IMR-90 (cell line): ENCODE results near the gene RERE. TPM values are rescaled to one million over a fixed set of nuclear protein-coding genes. Genes with fewer than 3 reads are reported as not detected.

ENCODE experiments used
- ATAC-seq: fragments of 200-7000 bp; cut with Tn5 transposase; 2 replicates; pipeline ENCODE4 v1.9.1; 2020; ENCODE audit warnings: low read depth, mild to moderate bottlenecking, moderate library complexity
- BruUV-seq: library from RNA; stranded (reverse); fragments of 400-500 nt; replicated peaks from 2 replicates; lab custom pipeline; 2021; lab: Mats Ljungman, UMichigan
- CTCF ChIA-PET: fragments of 300-600 bp; formaldehyde crosslinking; extraction: SDS; loops from one replicate; lab custom pipeline; 2021; ENCODE audit warnings: antibody characterized with exemption; lab: Yijun Ruan, JAX
- POLR2A ChIA-PET: fragments of 300-600 bp; sonication (Branson Sonifier 250); formaldehyde crosslinking; loops from one replicate; lab custom pipeline; 2022; ENCODE audit warnings: antibody characterized with exemption; ENCODE audit not compliant: unreplicated experiment; lab: Charles Lee
- DNase-seq: peaks from one replicate; pipeline ENCODE4 v3.0.0; 2013
- H2AFZ ChIP-seq: replicated peaks from 2 replicates; pipeline ENCODE3; 2013; ENCODE audit warnings: low read length, mild to moderate bottlenecking; ENCODE audit not compliant: poor library complexity
- H2AK5ac ChIP-seq: 2 replicates; pipeline ENCODE4 v1.6.1; 2013; ENCODE audit warnings: low read depth, low read length, inconsistent platforms
- H2AK9ac ChIP-seq: replicated peaks from 2 replicates; pipeline ENCODE3; 2013; ENCODE audit warnings: mild to moderate bottlenecking, low read depth, low read length, moderate library complexity; ENCODE audit not compliant: poor library complexity
- H2BK120ac ChIP-seq: 2 replicates; pipeline ENCODE4 v1.6.1; 2013; ENCODE audit warnings: low read depth, low read length, inconsistent platforms
- H2BK15ac ChIP-seq: 3 replicates; pipeline ENCODE4 v1.6.1; 2013; ENCODE audit warnings: low read depth, low read length, inconsistent platforms
- H2BK20ac ChIP-seq: 2 replicates; pipeline ENCODE4 v1.6.1; 2013; ENCODE audit warnings: low read depth, mild to moderate bottlenecking, inconsistent platforms, low read length, moderate library complexity
- H2BK5ac ChIP-seq: 2 replicates; pipeline ENCODE4 v1.6.1; 2013; ENCODE audit warnings: mild to moderate bottlenecking, low read depth, low read length, inconsistent platforms; ENCODE audit not compliant: poor library complexity, severe bottlenecking
- H3K14ac ChIP-seq: replicated peaks from 2 replicates; pipeline ENCODE4 v1.6.1; 2013; ENCODE audit warnings: low read depth, low read length, inconsistent platforms
- H3K18ac ChIP-seq: 2 replicates; pipeline ENCODE4 v1.6.1; 2013; ENCODE audit warnings: low read depth, low read length, control low read depth
- H3K23ac ChIP-seq: 2 replicates; pipeline ENCODE4 v1.6.1; 2013; ENCODE audit warnings: low read depth, low read length, inconsistent platforms
- H3K27ac ChIP-seq: 2 replicates; pipeline ENCODE4 v1.5.1; 2013; ENCODE audit warnings: mild to moderate bottlenecking, control low read depth, low read length; ENCODE audit not compliant: insufficient read depth
- H3K27me3 ChIP-seq: 2 replicates; pipeline ENCODE4 v1.6.1; 2013; ENCODE audit warnings: low read length; ENCODE audit not compliant: control insufficient read depth, insufficient read depth
- H3K36me3 ChIP-seq: 2 replicates; pipeline ENCODE4 v1.6.1; 2013; ENCODE audit warnings: low read length, mixed read lengths; ENCODE audit not compliant: control insufficient read depth, insufficient read depth
- H3K4ac ChIP-seq: 2 replicates; pipeline ENCODE4 v1.6.1; 2013; ENCODE audit warnings: low read depth, low read length, inconsistent platforms
- H3K4me1 ChIP-seq: 2 replicates; pipeline ENCODE4 v1.6.1; 2013; ENCODE audit warnings: low read length, mixed read lengths; ENCODE audit not compliant: control insufficient read depth, insufficient read depth
- H3K4me2 ChIP-seq: 2 replicates; pipeline ENCODE4 v1.6.1; 2013; ENCODE audit warnings: low read depth, mild to moderate bottlenecking, control low read depth, low read length, moderate library complexity
- H3K4me3 ChIP-seq: 2 replicates; pipeline ENCODE4 v1.5.1; 2013; ENCODE audit warnings: low read depth, mild to moderate bottlenecking, control low read depth, low read length, moderate library complexity; ENCODE audit not compliant: insufficient read depth
- H3K56ac ChIP-seq: 2 replicates; pipeline ENCODE4 v1.6.1; 2013; ENCODE audit warnings: low read length, inconsistent platforms; ENCODE audit not compliant: insufficient read depth; ENCODE audit errors: extremely low read depth
- H3K79me1 ChIP-seq, 2 experiments: 2 replicates each; pipeline ENCODE4 v1.6.1; 2013; ENCODE audit warnings: low read length in 2 of 2, inconsistent platforms in 1 of 2, low read depth in 1 of 2
- H3K9ac ChIP-seq: 2 replicates; pipeline ENCODE4 v1.6.1; 2013; ENCODE audit warnings: low read depth, low read length, control low read depth
- H3K9me1 ChIP-seq: 2 replicates; pipeline ENCODE4 v1.6.1; 2013; ENCODE audit warnings: low read length, inconsistent platforms; ENCODE audit not compliant: insufficient read depth
- H3K9me3 ChIP-seq: 2 replicates; pipeline ENCODE4 v1.6.1; 2013; ENCODE audit warnings: low read length; ENCODE audit not compliant: control insufficient read depth, insufficient read depth
- H4K20me1 ChIP-seq: 2 replicates; pipeline ENCODE4 v1.6.1; 2013; ENCODE audit warnings: low read length, inconsistent platforms; ENCODE audit not compliant: insufficient read depth
- H4K5ac ChIP-seq: 2 replicates; pipeline ENCODE4 v1.6.1; 2013; ENCODE audit warnings: mild to moderate bottlenecking, low read depth, low read length, control low read depth
- H4K8ac ChIP-seq, 2 experiments: 2 replicates each; pipeline ENCODE4 v1.6.1; 2013; ENCODE audit warnings: low read depth in 2 of 2, low read length in 2 of 2, control low read depth in 1 of 2, inconsistent platforms in 1 of 2
- H4K91ac ChIP-seq: 2 replicates; pipeline ENCODE4 v1.6.1; 2013; ENCODE audit warnings: low read depth, low read length, inconsistent platforms; ENCODE audit not compliant: insufficient read depth
- BHLHE40 ChIP-seq: fragments of 150-350 bp; IDR thresholded peaks from 2 replicates; pipeline ENCODE4 v1.6.1; 2016; ENCODE audit warnings: mild to moderate bottlenecking, low read depth, low read length
- CEBPB ChIP-seq: IDR thresholded peaks from 2 replicates; pipeline ENCODE4 v1.6.1; 2012; ENCODE audit warnings: low read depth, low read length, improper control_type of control experiment
- CHD1 ChIP-seq: IDR thresholded peaks from 2 replicates; pipeline ENCODE4 v1.6.1; 2012; ENCODE audit warnings: low read depth, low read length, improper control_type of control experiment
- CTCF ChIP-seq: conservative IDR thresholded peaks from 2 replicates; pipeline ENCODE4 v1.5.1; 2012; ENCODE audit warnings: mild to moderate bottlenecking, low read depth, low read length, improper control_type of control experiment
- ELK1 ChIP-seq: fragments of 150-350 bp; IDR thresholded peaks from 2 replicates; pipeline ENCODE4 v1.6.1; 2016; ENCODE audit warnings: low read depth, mild to moderate bottlenecking, low read length, moderate library complexity, borderline replicate concordance
- FOS ChIP-seq: fragments of 150-350 bp; IDR thresholded peaks from 2 replicates; pipeline ENCODE4 v1.6.1; 2016; ENCODE audit warnings: low read depth, low read length
- MAFK ChIP-seq: IDR thresholded peaks from 2 replicates; pipeline ENCODE4 v1.6.1; 2012; ENCODE audit warnings: low read depth, low read length, improper control_type of control experiment
- MXI1 ChIP-seq: IDR thresholded peaks from 2 replicates; pipeline ENCODE4 v1.6.1; 2012; ENCODE audit warnings: low read depth, mild to moderate bottlenecking, low read length, moderate library complexity, borderline replicate concordance
- NFE2L2 ChIP-seq: fragments of 150-350 bp; IDR thresholded peaks from 2 replicates; pipeline ENCODE4 v1.6.1; 2016; ENCODE audit warnings: low read depth, mild to moderate bottlenecking, low read length
- RAD21 ChIP-seq: IDR thresholded peaks from 2 replicates; pipeline ENCODE4 v1.6.1; 2012; ENCODE audit warnings: low read length, improper control_type of control experiment
- RCOR1 ChIP-seq: IDR thresholded peaks from 2 replicates; pipeline ENCODE4 v1.6.1; 2012; ENCODE audit warnings: mild to moderate bottlenecking, low read length, improper control_type of control experiment; ENCODE audit not compliant: insufficient replicate concordance
- RFX5 ChIP-seq: IDR thresholded peaks from 2 replicates; pipeline ENCODE4 v1.8.0; 2012; ENCODE audit warnings: low read depth, mild to moderate bottlenecking, low read length, moderate library complexity
- SMC3 ChIP-seq: fragments of 150-350 bp; IDR thresholded peaks from 2 replicates; pipeline ENCODE4 v1.6.1; 2016; ENCODE audit warnings: low read depth, mild to moderate bottlenecking, antibody characterized with exemption, low read length, moderate library complexity
- USF2 ChIP-seq: fragments of 150-350 bp; IDR thresholded peaks from 2 replicates; pipeline ENCODE4 v1.6.1; 2017; ENCODE audit warnings: mild to moderate bottlenecking, antibody characterized with exemption, low read length, low read depth
- WGBS, 2 experiments: methylation state at CpG; one replicate each; pipeline versions ENCODE4 v1.1.5 to v1.1.7; 2013; ENCODE audit warnings: missing lambda C conversion rate in 2 of 2; ENCODE audit not compliant: insufficient read length in 1 of 2; ENCODE audit errors: extremely low coverage in 2 of 2; 5-methylcytosine and 5-hydroxymethylcytosine counted together
- dilution Hi-C: fragments of 300-500 bp; cut with HindIII; formaldehyde crosslinking; loops from one replicate; pipeline ENCODE4 v1.14.3; 2018; ENCODE audit warnings: low sequenced_read_pairs; ENCODE audit not compliant: unreplicated experiment
- in situ Hi-C: fragments of 300-500 bp; cut with MboI; formaldehyde crosslinking; loops from 3 replicates; pipeline ENCODE4 v1.14.3; 2019; ENCODE audit warnings: low sequenced_read_pairs, inconsistent platforms, mixed read lengths
- intact Hi-C: fragments of 100-400 bp; cut with micrococcal nuclease; formaldehyde crosslinking; loops from 2 replicates; pipeline ENCODE4 v1.10.0; 2022
- polyA plus RNA-seq, 3 experiments: library from polyadenylated mRNA; depleted of rRNA; stranded (reverse); fragments of >200 nt; gene quantifications; 2 replicates each; pipeline ENCODE4 v1.2.3, GENCODE V29; 2012; ENCODE audit warnings: low replicate concordance in 1 of 3
- total RNA-seq: library from RNA; depleted of rRNA; stranded (reverse); fragments of >200 nt; gene quantifications from 2 replicates; pipeline ENCODE4 v1.2.3, GENCODE V29; 2012

The RERE gene
- total and polyA plus RNA-seq, 2 of the 4 experiments (the other 2 are of a cell fraction): 11.5 to 25.1 TPM

- H3K14ac ChIP-seq: no peak overlapping the region
- BruUV-seq: no TSS peak
- WGBS, 2 experiments: 85% methylated on average over 8 of the region's 11 CpGs; no CpG with 5 or more reads in 1 of the 2 experiments
- H3K4me3 ChIP-seq: no peak overlapping the region
- dilution Hi-C loops (no loop called here), in situ Hi-C loops (no loop called here), intact Hi-C loops (no loop called here)
- no peak overlapping the region for H3K9ac ChIP-seq
- H3K56ac ChIP-seq: no peak overlapping the region
- no peak for DNase-seq
- H3K9me3 ChIP-seq: no peaks in the 10 kb centered on the region
- H3K79me1 ChIP-seq: peaks cover 10 to 11% of the 10 kb centered on the region in 2 experiments; a peak in 3 of 4 replicates
- no peak overlapping the region for H2BK20ac ChIP-seq
- no peak overlapping the region for H2BK15ac ChIP-seq
- no peak overlapping the region for H4K91ac ChIP-seq
- no peaks in the 10 kb centered on the region for H3K4me1 ChIP-seq
- H2BK5ac ChIP-seq: no peak overlapping the region
- ChIA-PET CTCF (no interaction called here), POLR2A (no interaction called here)
- no peak overlapping the region for H3K4me2 ChIP-seq
- no peak overlapping the region for H2AK5ac ChIP-seq
- no peak overlapping the region for H3K23ac ChIP-seq
- no peaks in the 10 kb centered on the region for H3K27me3 ChIP-seq
- no peak overlapping the region for H2AFZ ChIP-seq
- no peak overlapping the region for H4K5ac ChIP-seq
- no peaks in the 10 kb centered on the region; the same call in 1 of the 2 replicates for H4K20me1 ChIP-seq
- H3K18ac ChIP-seq: no peak overlapping the region
- H3K4ac ChIP-seq: no peak overlapping the region
- H3K9me1 ChIP-seq: peaks cover 5% of the 10 kb centered on the region
- H2BK120ac ChIP-seq: no peak overlapping the region
- H2AK9ac ChIP-seq: no peak overlapping the region
- no peak for ATAC-seq
- no peak overlapping the region for H3K27ac ChIP-seq
- H3K36me3 ChIP-seq: peaks cover 4% of the 10 kb centered on the region; the same call in 1 of the 2 replicates
- H4K8ac ChIP-seq: no peak overlapping the region
- TF ChIP-seq RCOR1 (no peak), CEBPB (no peak), RFX5 (no peak), RAD21 (no peak), SMC3 (no peak), MAFK (no peak), CHD1 (no peak), MXI1 (no peak), FOS (no peak), BHLHE40 (no peak), ELK1 (no peak), USF2 (no peak), CTCF (no peak), NFE2L2 (no peak)
Observed at GRCh38 chr1:8789314-8790214, 27.9 kb downstream of the RERE start.
